GM12878 (cell line): ENCODE results near the gene ARHGAP12. TPM values are rescaled to one million over a fixed set of nuclear protein-coding genes. Genes with fewer than 3 reads are reported as not detected.

Experiments
- ATAC-seq: fragments of 200-7000 bp; cut with Tn5 transposase; 3 replicates; pipeline ENCODE4 v1.9.1; 2020; ENCODE audit warnings: mild to moderate bottlenecking, moderate library complexity
- BruUV-seq: library from RNA; stranded (reverse); fragments of 400-500 nt; replicated peaks from 2 replicates; lab custom pipeline; 2021; lab: Mats Ljungman, UMichigan
- CTCF ChIA-PET: fragments of 300-600 bp; sonication (Branson Sonifier 250); formaldehyde crosslinking; extraction: SDS; loops from one replicate; lab custom pipeline; 2021; ENCODE audit warnings: inconsistent platforms; lab: Yijun Ruan, JAX
- POLR2A ChIA-PET: fragments of 350-600 bp; formaldehyde crosslinking; extraction: SDS; loops from one replicate; lab custom pipeline; 2021; ENCODE audit warnings: inconsistent platforms; lab: Charles Lee
- RAD21 ChIA-PET: fragments of 300-600 bp; sonication (Branson Sonifier 250); formaldehyde crosslinking; loops from one replicate; lab custom pipeline; 2023; ENCODE audit warnings: antibody characterized with exemption; ENCODE audit not compliant: unreplicated experiment; lab: Charles Lee
- SMC1A ChIA-PET: fragments of 300-600 bp; sonication (Branson Sonifier 250); formaldehyde crosslinking; loops from one replicate; lab custom pipeline; 2023; ENCODE audit not compliant: unreplicated experiment, uncharacterized antibody; lab: Charles Lee
- DNase-seq: peaks from one replicate; pipeline ENCODE4 v3.0.0-alpha.2; 2011; ENCODE audit warnings: low read depth, low spot score
- FAIRE-seq: peaks from 3 replicates; lab custom pipeline; 2011; peaks lifted over from hg19 to GRCh38; lab: Jason Lieb, UNC
- H2AFZ ChIP-seq: 2 replicates; pipeline ENCODE4 v1.6.0; 2011; ENCODE audit warnings: low read depth, low read length, control low read depth; ENCODE audit not compliant: control insufficient read depth
- H3K27ac ChIP-seq: 2 replicates; pipeline ENCODE4 v1.5.1; 2011; ENCODE audit warnings: control low read depth; ENCODE audit not compliant: control insufficient read depth, insufficient read depth
- H3K27me3 ChIP-seq, 2 experiments: replicated peaks in 1 of 2; 2 replicates each; pipeline versions ENCODE4 v1.6.0 to v1.6.1; 2011; ENCODE audit warnings: low read length in 1 of 2; ENCODE audit not compliant: control insufficient read depth in 2 of 2, insufficient read depth in 2 of 2
- H3K36me3 ChIP-seq, 2 experiments: 2 replicates each; pipeline ENCODE4 v1.5.1; 2011; ENCODE audit warnings: low read length in 1 of 2; ENCODE audit not compliant: control insufficient read depth in 2 of 2, insufficient read depth in 2 of 2
- H3K4me1 ChIP-seq: 2 replicates; pipeline ENCODE4 v1.6.1; 2011; ENCODE audit warnings: mild to moderate bottlenecking, low read length, moderate library complexity, mixed read lengths; ENCODE audit not compliant: control insufficient read depth, insufficient read depth
- H3K4me2 ChIP-seq: 2 replicates; pipeline ENCODE4 v1.6.0; 2011; ENCODE audit warnings: control low read depth; ENCODE audit not compliant: control insufficient read depth, insufficient read depth
- H3K4me3 ChIP-seq: fragments of 200-600 bp; sonication (generic); 2 replicates; pipeline ENCODE4 v1.5.1; 2016
- H3K79me2 ChIP-seq: 2 replicates; pipeline ENCODE4 v1.6.0; 2011; ENCODE audit warnings: low read length; ENCODE audit not compliant: control insufficient read depth, insufficient read depth
- H3K9ac ChIP-seq: 2 replicates; pipeline ENCODE4 v1.8.0; 2011; ENCODE audit warnings: low read length, control low read depth, mixed read lengths; ENCODE audit not compliant: control insufficient read depth, insufficient read depth
- H3K9me3 ChIP-seq: replicated peaks from 3 replicates; pipeline ENCODE4 v1.5.1; 2011; ENCODE audit warnings: mild to moderate bottlenecking, low read length; ENCODE audit not compliant: control insufficient read depth, insufficient read depth
- H4K20me1 ChIP-seq: 2 replicates; pipeline ENCODE4 v1.6.0; 2011; ENCODE audit not compliant: control insufficient read depth, insufficient read depth
- BMI1 ChIP-seq: fragments of 450-650 bp; IDR thresholded peaks from 2 replicates; pipeline ENCODE4 v1.6.1; 2016; ENCODE audit warnings: mild to moderate bottlenecking, moderate library complexity, borderline replicate concordance
- CHD4 ChIP-seq: fragments of 200-600 bp; sonication (generic); IDR thresholded peaks from 2 replicates; pipeline ENCODE4 v1.6.1; 2016; ENCODE audit warnings: mild to moderate bottlenecking
- EGR1 ChIP-seq, 2 experiments: IDR thresholded peaks; 1 replicate in 1 of 2; 2 replicates in 1 of 2; pipeline ENCODE4 v1.6.1; 2011 to 2012; ENCODE audit warnings: low read depth in 2 of 2, low read length in 2 of 2, borderline replicate concordance in 1 of 2, mild to moderate bottlenecking in 1 of 2, moderate library complexity in 1 of 2
- EP300 ChIP-seq, 2 experiments: fragments of 150-350 bp in 1 of 2; IDR thresholded peaks; 2 replicates each; pipeline ENCODE4 v1.6.1; 2011 to 2012; ENCODE audit warnings: low read depth in 2 of 2, low read length in 2 of 2, borderline replicate concordance in 1 of 2, improper control_type of control experiment in 1 of 2, inconsistent platforms in 1 of 2; ENCODE audit not compliant: control insufficient read depth in 1 of 2
- GATAD2B ChIP-seq: fragments of 450-650 bp; conservative IDR thresholded peaks from 2 replicates; pipeline ENCODE4 v1.6.1; 2017; ENCODE audit warnings: low read depth, mild to moderate bottlenecking, moderate library complexity
- HDAC6 ChIP-seq: fragments of 200-600 bp; sonication (generic); IDR thresholded peaks from one replicate; pipeline ENCODE4 v1.8.0; 2017; ENCODE audit warnings: antibody characterized with exemption; ENCODE audit not compliant: unreplicated experiment
- MEF2A ChIP-seq: IDR thresholded peaks from 2 replicates; pipeline ENCODE4 v1.6.1; 2011; ENCODE audit warnings: low read depth, mild to moderate bottlenecking, low read length, moderate library complexity; ENCODE audit not compliant: insufficient read depth
- NFYA ChIP-seq: IDR thresholded peaks from 2 replicates; pipeline ENCODE4 v1.6.1; 2011; ENCODE audit warnings: low read depth, mild to moderate bottlenecking, low read length, improper control_type of control experiment, borderline replicate concordance
- RUNX3 ChIP-seq: IDR thresholded peaks from 2 replicates; pipeline ENCODE4 v1.6.1; 2012; ENCODE audit warnings: low read length, inconsistent platforms
- SMAD5 ChIP-seq: IDR thresholded peaks from 2 replicates; pipeline ENCODE4 v1.6.1; 2016; ENCODE audit warnings: antibody characterized with exemption, low read depth
- TARDBP ChIP-seq: IDR thresholded peaks from 2 replicates; pipeline ENCODE4 v1.6.1; 2016; ENCODE audit warnings: borderline replicate concordance
- ZNF24 ChIP-seq: fragments of 450-650 bp; IDR thresholded peaks from 2 replicates; pipeline ENCODE4 v1.6.1; 2017; ENCODE audit warnings: antibody characterized with exemption, mild to moderate bottlenecking
- WGBS: methylation state at CpG from one replicate; pipeline ENCODE4 v1.1.6; 2016; ENCODE audit warnings: low lambda C conversion rate; ENCODE audit not compliant: insufficient replicate concordance, insufficient coverage; ENCODE audit errors: missing lambda C conversion rate; 5-methylcytosine and 5-hydroxymethylcytosine counted together
- in situ Hi-C: fragments of 300-500 bp; cut with MboI; formaldehyde crosslinking; loops from 9 replicates; pipeline ENCODE4 v1.14.3; 2018; ENCODE audit warnings: mixed read lengths
- intact Hi-C: fragments of 100-400 bp; cut with micrococcal nuclease; formaldehyde crosslinking; loops from one replicate; pipeline ENCODE4 v1.14.2; 2022; ENCODE audit not compliant: unreplicated experiment
- polyA plus RNA-seq, 11 experiments: library from polyadenylated mRNA; depleted of rRNA in 4 of 11; unstranded in 6 of 11; stranded (reverse) in 5 of 11; fragments of >200 nt; fragmentation: Nextera tagmentation in 4 of 11; fragmentation: Illumina TruSeq in 1 of 11; extraction: Ambion mirVana in 4 of 11; extraction: Trizol in 1 of 11; gene quantifications; 1 replicate in 1 of 11; 2 replicates in 10 of 11; pipeline versions ENCODE4 v1.2.1 to v1.2.3, GENCODE V29; 2011 to 2016; ENCODE audit warnings: inconsistent platforms in 2 of 11, missing spikeins in 2 of 11, low read depth in 1 of 11
- total RNA-seq, 4 experiments: library from RNA; depleted of rRNA in 3 of 4; stranded (reverse); fragments of >200 nt in 3 of 4; fragmentation: Illumina TruSeq in 1 of 4; extraction: Trizol in 1 of 4; gene quantifications; 2 replicates each; pipeline versions ENCODE4 v1.2.1 to v1.2.3, GENCODE V29; 2013 to 2021
- TF ChIP-seq, protein P1 (sequence below): fragments of 450-650 bp; formaldehyde crosslinking; IDR thresholded peaks from 2 replicates; pipeline ENCODE4 v1.4.0; 2022; ENCODE audit warnings: mild to moderate bottlenecking, moderate library complexity
- TF ChIP-seq, protein P2 (sequence below): fragments of 450-650 bp; IDR thresholded peaks from 2 replicates; pipeline ENCODE4 v1.6.1; 2017; ENCODE audit warnings: borderline replicate concordance
- TF ChIP-seq, protein P3 (sequence below): IDR thresholded peaks from 2 replicates; pipeline ENCODE4 v1.6.1; 2012; ENCODE audit warnings: mild to moderate bottlenecking, low read depth, low read length

Gene ARHGAP12
- total and polyA plus RNA-seq, 10 of the 15 experiments (the other 5 are each of a cell fraction or from before 2014, with no cell fraction given): 5.4 to 15.6 (median 8.5) TPM

DNA sequence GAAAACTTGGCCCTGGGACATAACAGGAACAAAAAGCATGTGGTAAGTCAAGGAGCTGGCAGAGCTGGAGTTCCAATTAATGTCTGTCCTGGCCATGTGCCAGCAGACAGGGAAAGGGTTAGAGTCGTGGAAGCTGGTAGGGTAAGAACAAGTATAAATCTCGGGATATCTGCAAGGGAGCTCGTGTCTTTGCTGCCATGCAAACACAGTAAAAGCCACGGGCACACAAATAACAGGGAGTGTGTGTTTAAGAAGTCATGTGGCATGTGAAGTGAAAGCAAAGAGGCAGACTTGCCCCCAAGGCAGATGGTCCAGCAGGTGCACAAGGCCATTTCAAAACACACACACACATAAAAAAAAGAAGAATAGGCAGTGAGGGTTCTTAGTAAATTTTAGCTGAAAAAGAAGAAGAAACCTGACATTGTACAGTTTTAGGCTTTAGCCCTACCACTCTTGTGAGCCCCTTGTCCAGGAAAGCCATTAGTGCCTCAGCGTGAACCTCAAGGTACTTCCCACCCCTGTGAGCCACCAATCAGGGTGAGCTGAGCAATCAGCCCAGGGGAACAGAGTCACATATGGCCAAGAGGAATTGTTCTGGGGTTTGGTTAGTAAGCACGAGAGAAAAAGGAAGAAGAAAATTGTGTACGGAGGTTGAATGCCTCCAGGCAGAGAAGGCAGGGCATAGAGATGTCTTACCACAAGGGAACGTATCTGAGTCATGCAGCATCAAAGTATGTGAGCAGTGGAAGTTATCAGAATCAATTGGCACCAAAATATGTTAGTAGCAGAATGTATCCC is 32.8 kb upstream of the ARHGAP12 start:
- H3K27ac ChIP-seq: no peak overlapping the region
- peak; percentile 47 for ATAC-seq
- no peak overlapping the region for H3K4me3 ChIP-seq
- no peak overlapping the region for H3K4me2 ChIP-seq
- in situ Hi-C loops (no loop called here), intact Hi-C loops (no loop called here)
- H3K27me3 ChIP-seq: no peaks in the 10 kb centered on the region
- ChIA-PET POLR2A (interaction anchor here (0.7 kb wide), 1 partner anchor 99 kb away, joined by 4 read pairs; no protein-coding TSS in a partner anchor), SMC1A (interaction anchor here (1.2 to 1.9 kb wide), 2 partner anchors 31 to 100 kb away, joined by 4 to 7 read pairs; no protein-coding TSS in a partner anchor), CTCF (interaction anchor here (1.1 kb wide), 1 partner anchor 100 kb away, joined by 4 read pairs; no protein-coding TSS in a partner anchor), RAD21 (interaction anchor here (1.3 kb wide), 1 partner anchor 99 kb away, joined by 4 read pairs; no protein-coding TSS in a partner anchor)
- H3K36me3 ChIP-seq: no peaks in the 10 kb centered on the region
- TF ChIP-seq BMI1 (no peak), EP300 (IDR thresholded peaks at IDR 0.05; ENCODE audit: borderline replicate concordance in 1 of 2, control insufficient read depth in 1 of 2, low read depth in 2 of 2, low read length in 2 of 2) (no peak), TARDBP (no peak), HDAC6 (no peak), RUNX3 (no peak), SMAD5 (no peak), CHD4 (no peak), GATAD2B (no peak), MEF2A (no peak), EGR1 (IDR thresholded peaks at IDR 0.05; ENCODE audit: borderline replicate concordance in 1 of 2, low read depth in 2 of 2, low read length in 2 of 2) (no peak), ZNF24 (no peak), NFYA (no peak)
- TF ChIP-seq, protein P1, sequence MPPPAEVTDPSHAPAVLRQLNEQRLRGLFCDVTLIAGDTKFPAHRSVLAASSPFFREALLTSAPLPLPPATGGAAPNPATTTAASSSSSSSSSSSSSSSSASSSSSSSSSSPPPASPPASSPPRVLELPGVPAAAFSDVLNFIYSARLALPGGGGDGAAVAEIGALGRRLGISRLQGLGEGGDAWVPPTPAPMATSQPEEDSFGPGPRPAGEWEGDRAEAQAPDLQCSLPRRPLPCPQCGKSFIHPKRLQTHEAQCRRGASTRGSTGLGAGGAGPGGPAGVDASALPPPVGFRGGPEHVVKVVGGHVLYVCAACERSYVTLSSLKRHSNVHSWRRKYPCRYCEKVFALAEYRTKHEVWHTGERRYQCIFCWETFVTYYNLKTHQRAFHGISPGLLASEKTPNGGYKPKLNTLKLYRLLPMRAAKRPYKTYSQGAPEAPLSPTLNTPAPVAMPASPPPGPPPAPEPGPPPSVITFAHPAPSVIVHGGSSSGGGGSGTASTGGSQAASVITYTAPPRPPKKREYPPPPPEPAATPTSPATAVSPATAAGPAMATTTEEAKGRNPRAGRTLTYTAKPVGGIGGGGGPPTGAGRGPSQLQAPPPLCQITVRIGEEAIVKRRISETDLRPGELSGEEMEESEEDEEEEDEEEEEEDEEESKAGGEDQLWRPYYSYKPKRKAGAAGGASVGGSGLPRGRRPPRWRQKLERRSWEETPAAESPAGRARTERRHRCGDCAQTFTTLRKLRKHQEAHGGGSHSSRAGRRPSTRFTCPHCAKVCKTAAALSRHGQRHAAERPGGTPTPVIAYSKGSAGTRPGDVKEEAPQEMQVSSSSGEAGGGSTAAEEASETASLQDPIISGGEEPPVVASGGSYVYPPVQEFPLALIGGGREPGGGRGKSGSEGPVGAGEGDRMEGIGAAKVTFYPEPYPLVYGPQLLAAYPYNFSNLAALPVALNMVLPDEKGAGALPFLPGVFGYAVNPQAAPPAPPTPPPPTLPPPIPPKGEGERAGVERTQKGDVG (CRISPR knock-in tag): no peak
- TF ChIP-seq, protein P2, sequence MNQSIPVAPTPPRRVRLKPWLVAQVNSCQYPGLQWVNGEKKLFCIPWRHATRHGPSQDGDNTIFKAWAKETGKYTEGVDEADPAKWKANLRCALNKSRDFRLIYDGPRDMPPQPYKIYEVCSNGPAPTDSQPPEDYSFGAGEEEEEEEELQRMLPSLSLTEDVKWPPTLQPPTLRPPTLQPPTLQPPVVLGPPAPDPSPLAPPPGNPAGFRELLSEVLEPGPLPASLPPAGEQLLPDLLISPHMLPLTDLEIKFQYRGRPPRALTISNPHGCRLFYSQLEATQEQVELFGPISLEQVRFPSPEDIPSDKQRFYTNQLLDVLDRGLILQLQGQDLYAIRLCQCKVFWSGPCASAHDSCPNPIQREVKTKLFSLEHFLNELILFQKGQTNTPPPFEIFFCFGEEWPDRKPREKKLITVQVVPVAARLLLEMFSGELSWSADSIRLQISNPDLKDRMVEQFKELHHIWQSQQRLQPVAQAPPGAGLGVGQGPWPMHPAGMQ: no peak
- TF ChIP-seq, protein P3, sequence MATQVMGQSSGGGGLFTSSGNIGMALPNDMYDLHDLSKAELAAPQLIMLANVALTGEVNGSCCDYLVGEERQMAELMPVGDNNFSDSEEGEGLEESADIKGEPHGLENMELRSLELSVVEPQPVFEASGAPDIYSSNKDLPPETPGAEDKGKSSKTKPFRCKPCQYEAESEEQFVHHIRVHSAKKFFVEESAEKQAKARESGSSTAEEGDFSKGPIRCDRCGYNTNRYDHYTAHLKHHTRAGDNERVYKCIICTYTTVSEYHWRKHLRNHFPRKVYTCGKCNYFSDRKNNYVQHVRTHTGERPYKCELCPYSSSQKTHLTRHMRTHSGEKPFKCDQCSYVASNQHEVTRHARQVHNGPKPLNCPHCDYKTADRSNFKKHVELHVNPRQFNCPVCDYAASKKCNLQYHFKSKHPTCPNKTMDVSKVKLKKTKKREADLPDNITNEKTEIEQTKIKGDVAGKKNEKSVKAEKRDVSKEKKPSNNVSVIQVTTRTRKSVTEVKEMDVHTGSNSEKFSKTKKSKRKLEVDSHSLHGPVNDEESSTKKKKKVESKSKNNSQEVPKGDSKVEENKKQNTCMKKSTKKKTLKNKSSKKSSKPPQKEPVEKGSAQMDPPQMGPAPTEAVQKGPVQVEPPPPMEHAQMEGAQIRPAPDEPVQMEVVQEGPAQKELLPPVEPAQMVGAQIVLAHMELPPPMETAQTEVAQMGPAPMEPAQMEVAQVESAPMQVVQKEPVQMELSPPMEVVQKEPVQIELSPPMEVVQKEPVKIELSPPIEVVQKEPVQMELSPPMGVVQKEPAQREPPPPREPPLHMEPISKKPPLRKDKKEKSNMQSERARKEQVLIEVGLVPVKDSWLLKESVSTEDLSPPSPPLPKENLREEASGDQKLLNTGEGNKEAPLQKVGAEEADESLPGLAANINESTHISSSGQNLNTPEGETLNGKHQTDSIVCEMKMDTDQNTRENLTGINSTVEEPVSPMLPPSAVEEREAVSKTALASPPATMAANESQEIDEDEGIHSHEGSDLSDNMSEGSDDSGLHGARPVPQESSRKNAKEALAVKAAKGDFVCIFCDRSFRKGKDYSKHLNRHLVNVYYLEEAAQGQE: no peak
- no peaks in the 10 kb centered on the region for H3K4me1 ChIP-seq
- no TSS peak for BruUV-seq
- WGBS: 47% methylated on average over 8 of the region's 8 CpGs
- DNase-seq: no peak
- H4K20me1 ChIP-seq: no peaks in the 10 kb centered on the region
- H3K9ac ChIP-seq: no peak overlapping the region
- H3K79me2 ChIP-seq: no peaks in the 10 kb centered on the region
- no peaks in the 10 kb centered on the region; the same call in 2 of the 3 replicates for H3K9me3 ChIP-seq
- FAIRE-seq: peak; percentile 38
- H2AFZ ChIP-seq: peak overlapping the region; percentile 51
